GM19397 (cell line): ENCODE data around the gene P2RX2.

Experiments
- ATAC-seq: cut with Tn5 transposase; IDR thresholded peaks from one replicate; pipeline ENCODE4 v1.9.1; 2021; ENCODE audit warnings: mild to moderate bottlenecking, moderate library complexity; ENCODE audit not compliant: unreplicated experiment

P2RX2 gene

DNA sequence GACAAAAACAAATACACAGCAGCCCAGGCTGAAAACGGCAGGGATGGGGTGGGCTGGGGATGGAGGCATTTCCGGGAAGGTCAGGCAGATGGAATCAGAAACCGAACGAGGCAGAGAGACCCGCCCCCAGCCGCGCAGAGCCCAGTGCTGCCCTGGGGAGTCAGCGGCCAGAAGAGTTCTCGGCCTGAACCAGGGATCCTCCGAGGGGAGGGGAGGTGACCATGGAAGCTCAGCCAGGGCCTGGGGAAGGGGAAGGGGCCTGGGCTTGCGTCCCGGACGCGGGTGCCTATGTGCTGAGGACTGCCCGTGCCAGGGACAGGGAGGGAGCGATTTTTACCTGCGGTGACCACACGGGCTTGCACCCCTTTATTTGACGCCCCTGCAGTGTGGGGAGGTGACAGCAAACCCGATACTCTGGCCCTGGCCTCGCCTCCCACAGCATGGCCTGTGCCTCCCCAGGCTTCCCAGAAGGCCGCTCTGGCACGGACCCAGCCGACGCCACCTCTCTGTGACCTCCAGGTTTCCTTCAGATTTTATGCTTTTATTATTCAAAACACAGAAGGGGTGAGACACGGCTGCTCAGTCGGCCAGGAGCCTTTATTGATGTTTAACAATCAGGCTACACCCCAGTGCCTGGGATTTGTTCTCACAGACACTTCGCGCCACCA, 15.9 kb upstream of the P2RX2 start:
- no peak for ATAC-seq

DNA sequence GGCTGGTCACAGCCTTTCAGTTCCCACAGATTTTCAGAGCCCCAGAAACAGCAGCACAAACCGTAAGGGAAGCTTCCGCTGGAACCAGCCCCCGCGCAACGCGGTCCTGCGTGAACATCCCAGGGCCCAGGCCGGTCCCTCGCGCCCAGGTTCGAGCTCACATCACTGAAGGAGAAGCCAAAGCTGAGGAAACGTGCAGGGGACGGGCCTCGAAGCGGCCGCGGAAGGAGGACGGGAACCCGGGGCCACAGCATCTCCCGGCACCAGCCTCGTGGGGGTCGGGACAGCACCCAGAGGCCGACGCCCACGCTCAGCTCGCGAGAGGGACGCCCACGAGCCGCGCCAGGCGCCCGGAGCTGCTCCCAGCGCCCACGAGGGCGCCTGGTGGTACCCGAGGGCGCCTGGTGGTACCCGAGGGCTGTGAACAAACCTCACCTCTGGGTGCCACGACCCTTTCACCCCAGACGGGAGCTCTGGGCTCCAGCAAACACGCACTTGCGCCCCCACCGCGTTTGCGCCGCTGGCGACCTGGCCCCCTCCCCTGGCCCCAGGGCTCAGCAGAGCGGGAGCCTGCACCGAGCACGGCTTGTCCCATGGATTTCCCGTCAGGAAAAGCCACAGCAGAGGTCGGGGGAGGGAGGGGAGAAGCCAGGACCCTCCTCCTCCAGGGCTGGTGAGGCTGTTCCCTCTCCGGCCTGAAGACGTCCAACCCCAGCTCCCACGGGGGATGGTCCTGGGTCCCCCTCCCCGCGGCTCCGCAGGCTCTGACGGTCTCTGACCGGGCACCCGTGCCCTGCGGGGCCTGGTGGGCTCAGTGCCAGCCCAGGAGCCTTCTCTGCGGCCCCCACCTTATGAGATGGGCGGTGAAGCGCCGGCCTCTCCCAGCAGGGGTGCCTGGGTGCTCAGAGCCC, 15.1 kb upstream of the P2RX2 start:
- ATAC-seq = no peak

DNA sequence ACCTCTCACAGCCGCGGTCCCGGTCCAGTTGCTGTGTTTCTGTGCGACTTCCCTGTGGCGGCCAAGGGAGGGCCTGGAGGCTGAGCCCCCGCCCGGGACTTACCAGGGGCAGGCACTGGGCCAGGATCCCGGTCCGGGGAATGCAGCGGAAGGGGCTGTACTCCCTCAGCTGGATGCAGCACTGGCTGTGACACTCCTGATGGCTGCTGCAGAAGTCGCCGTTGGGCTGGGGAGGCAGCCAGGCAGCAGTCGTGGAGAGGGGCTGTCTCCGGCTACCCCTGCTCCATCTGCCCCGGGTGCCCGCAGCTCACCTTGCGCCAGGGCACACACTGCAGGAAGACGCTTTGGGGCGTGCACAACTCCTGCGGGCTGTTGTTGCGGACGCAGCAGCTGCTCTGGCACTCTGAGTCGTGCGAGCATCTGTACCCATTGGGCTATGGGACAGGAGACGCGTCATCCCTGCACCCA, 14.4 kb upstream of the P2RX2 start:
- ATAC-seq = no peak

DNA sequence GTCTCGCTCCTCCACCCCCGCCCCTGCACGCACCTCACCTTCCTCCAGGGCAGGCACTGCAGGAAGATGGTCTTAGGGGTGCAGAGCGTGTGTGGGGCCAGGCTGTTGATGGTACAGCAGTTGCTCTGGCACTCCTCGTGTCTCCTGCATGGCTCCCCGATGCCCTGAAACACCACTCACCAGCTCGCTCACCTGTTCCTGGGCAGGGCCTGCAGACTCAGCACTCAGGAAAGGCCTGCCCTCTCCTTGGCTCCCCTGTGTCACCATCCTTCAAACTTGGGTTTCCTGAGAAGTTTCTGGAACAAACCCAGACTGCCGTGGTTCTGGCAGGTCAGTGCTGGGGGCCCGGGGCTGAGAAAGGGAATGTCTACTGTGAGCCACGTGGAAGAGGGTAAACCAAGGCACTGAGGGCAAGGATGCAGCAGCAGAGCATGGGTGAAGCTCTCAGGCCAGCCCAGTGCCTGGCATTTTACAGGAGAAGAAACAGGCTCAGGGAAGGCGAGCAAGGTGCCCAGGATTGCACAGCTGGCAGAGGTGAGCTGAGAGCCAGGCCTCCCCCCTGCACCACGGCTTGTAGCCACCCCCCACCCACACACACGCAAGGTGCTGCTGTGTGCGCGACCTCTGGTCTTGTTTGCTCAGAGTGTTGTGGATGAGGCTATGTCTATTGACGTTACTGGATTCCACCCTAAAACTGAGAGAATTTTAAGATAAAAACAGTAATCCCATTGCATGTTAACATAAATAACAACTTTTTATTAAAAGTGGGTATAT, 13.7 kb upstream of the P2RX2 start:
- no peak for ATAC-seq

DNA sequence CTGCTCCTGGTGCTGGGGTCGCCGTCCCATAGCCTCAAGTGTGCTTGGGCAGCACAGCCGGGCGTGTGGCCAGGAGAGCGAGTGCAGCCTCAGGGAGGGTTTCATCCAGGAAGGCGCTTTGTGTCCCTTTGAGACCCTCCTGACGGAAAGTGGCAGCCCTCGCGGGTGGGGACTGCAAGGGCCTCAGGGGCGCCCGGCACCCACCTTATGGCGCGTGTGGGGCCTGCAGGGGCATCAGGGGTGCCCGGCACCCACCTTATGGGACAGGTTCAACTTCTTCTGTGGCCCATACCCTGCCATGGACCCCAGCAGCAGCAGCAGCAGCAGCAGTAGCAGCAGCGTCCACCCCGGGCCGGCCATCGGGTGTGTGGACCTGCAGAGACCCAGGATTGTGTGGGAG, 12.7 kb upstream of the P2RX2 start:
- no peak for ATAC-seq

DNA sequence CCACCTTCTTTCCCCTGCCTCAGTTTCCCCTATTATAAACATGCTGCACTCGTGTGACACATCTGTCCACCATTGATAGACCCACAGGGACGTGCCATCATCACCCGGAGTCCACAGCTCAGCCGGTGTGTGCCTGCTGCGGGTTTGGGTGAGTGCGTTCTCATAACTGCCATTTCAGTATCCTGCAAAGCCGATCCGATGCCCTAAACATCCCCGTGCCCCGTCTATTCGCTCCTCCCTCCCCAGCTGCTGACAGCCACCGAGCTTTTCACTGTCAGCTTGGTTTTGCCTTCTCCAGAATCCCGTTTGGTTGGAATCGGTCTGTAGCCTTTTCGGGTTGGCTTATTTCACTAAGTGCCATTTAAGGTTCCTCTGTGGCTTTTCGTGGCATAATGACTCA, 12.1 kb upstream of the P2RX2 start:
- no peak for ATAC-seq

DNA sequence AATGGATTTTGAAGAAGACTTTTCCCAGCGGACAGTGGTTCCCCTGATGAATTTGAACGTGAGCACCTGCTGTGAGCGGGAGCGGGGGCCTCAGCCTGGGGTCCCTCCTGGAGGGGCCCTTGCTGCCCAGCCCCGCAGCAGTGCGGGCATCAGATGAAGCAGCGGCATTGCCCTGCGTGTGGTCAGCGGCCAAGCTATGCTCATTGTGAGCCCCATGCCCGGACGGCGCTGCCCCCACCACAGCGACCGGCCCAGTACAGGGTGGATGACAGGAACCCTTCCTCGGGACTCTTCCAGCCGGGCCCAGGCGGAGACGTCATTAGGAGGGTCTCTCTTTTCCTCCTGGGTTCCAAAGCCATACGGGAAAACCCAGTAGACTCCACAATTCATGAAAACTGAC, 11.6 kb upstream of the P2RX2 start:
- no peak for ATAC-seq

DNA sequence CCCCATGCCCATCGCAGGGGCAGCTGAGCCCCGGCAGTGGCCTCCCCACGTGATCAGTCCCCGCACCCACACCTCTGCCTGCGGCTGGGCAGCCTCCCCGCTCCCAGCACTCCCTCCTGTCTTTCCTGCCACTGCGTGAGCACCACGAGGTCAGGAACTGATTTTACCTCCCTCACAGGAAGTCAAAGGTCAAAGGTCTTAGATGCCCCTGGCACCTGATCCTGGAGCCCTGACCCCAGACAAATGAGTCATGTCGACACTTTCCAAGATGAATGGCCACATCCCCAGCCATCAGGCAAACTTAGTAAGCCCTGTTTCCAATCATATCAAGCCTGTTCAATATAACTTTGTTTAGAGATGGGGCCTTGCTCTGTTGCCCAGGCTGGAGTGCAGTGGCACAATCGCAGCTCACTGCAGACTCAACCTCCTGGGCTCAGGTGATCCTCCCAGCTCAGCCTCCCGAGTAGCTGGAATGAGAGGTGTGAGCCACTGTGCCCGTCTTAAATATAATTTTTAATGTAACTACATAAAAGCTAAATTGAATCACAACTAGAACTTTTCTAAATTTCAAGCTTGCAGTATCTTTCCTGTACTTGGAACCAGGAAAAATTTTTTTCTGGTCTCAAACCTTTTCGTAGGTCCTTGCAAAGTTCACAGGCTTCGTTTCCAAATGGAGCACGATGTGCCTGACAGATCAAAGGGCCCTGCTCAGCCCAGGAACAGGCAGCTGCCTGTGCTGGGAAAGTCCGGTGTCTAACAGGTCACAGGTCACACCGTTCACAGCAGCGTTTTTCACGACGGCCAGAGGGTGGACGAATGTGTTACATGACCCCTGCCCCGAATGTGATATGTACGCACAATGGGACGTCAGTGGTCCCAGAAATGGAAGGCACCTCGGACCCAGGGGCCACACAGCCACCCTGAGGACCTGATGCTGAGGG, 10.1 kb upstream of the P2RX2 start:
- no peak for ATAC-seq

DNA sequence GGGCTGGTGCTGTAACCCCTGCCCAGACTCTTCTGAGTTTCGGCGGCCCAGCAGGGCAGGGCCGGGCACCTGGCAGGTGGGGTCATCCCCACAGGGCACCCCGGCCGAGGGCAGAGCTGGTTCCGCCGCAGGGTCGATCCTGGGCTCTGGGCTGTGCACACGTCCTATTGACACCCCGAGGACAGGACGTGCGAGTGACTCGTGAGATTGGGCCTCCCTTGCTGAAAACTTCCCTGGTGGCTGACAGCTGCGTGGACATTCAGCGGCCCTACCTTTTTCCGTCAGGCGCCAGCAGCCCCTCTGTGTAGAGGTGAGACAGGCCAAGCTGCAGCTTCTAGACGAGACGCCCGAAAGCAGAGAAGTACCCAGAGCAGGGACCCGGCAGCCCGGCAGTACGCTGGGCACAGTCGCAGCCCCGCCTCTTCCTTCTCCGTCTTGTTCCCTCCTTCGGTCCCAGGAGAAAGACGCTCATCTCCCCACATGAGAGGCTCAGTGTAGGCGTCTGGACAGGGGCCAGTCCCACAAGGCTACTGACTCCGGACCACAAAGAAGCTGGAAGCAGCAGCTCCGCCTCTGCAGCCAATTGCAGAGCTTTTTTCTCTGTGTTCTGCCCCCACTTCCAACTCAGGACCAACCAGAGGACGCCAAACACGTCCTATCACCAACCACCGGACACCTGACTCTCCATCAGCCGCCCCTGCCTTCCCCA, 8.4 kb upstream of the P2RX2 start, which contains the start of gene LRCOL1:
TSS of gene LRCOL1 (minus strand) at position 532 of the 709 bp plus-strand sequence. CDS start 4,331 bp downstream, outside the sequence.
- no peak for ATAC-seq

DNA sequence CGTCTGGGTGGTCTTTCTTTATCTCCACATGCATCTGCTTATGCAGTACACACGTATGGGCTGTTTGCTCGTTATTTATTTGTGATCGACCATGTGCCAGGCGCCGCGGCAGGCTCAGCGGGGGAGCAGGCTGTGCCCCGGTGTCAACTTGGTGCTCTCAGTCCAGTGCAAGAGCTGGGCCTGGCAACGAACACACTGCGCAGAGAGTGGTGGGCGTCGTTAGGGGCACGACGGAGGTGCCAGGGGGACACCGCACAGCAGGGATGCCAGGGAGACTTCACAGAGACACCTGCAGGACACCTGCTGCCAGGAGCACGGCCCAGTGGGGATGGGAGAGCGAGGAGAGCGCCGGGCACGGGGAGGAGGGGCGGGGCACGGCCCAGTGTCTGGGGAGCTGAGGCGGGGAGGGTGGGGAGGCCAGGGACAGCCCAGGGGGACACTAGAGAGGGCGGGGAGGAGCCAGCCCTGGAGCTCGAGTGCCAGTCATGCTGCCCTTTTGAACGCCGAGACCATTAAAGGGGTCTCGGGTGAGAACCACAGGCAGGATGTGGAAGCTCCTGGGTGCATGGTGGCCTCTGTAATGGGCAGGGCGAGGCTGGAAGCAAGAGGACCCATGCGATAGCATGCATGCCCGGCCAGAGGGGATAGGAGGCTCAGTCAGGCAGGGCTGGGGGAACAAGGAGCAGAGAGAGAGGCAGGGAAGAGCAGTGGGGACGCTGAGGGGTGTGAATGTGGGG, 7.5 kb upstream of the P2RX2 start:
- ATAC-seq = no peak

DNA sequence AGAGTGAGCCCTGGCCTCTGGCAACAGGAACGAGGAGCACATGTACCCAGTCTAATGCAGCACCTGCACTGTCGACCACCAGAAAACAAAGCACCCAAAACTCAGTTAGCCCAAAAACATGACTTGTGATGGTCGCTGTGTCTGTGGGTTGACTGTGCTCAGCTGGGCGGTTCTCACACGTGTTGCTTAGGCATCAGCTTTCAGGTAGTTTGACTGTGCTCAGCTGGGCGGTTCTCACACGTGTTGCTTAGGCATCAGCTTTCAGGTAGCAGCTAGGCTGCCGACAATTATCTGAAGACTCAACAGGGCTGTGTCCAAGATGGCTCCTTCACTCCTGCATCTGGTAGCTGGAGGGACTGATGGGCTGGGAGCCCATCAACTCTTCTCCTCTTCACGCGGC, 7.0 kb upstream of the P2RX2 start:
- no peak for ATAC-seq

DNA sequence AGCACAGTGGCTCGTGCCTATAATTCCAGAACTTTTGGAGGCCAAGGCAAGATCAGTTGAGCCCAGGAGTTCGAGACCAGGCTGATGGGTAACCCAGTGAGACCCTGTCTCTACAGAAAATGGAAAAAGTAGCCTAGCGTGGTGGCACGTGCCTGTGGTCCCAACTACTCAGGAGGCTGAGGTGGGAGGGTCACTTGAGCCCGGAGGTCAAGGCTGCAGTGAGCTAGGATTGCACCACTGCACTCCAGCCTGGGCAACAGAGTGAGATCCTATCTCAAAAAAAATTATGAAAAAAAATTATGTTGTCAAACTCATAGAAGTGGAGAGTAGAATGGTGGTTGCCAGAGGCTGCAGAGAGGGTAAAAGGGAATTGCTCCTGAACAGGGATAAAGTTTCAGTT, 4.5 kb upstream of the P2RX2 start:
- ATAC-seq = no peak

DNA sequence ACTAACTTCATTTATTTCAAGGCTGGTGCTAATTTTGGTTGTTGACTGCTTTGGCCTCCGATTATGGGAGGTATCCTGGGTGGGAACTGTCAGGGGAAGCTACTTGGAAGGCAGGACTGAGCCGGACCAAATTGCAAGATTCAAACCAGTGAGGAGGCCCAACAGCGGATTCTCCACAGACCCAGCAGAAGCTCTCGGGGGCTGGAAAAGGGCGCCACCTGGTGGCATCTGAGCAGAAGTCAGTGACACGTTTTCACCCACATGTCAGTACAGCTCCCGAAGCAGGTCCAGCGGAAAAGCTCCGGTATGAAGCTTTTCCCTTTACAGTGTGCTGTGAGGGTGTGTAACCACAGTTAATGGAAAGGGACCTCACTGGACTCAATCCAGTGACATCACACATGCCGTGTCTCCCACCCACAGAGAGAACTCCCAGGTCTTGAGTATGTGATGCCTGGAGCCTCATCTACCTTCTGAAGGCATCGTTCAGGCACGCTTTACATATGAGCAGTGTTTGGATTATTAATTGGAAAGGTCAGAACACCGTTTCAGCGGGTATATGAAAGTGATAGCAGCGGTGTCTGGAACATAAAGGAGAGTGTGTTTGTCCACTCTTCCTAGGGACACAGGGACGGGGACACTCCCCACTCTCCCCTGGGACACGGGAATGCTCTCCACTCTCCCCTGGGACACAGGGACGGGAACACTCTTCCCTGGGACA, 3.6 kb upstream of the P2RX2 start:
- no peak for ATAC-seq

DNA sequence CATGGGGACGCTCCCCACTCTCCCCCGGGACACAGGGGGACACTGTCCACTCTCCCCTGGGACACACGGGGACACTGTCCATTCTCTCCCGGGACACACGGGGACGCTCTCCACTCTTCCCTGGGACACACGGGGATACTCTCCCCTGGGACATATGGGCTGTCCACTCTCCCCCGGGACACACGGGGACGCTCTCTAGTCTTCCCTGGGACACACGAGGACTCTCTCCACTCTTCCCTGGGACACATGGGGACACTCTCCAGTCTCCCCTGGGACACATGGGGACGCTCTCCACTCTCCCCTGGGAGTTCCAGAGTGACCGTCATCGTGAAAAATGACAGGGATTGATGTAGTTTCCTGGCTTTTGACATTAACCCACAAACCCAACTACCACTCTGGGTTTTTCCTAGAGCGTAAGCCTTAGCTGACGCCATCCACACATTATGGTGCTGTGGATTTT, 3.0 kb upstream of the P2RX2 start:
- no peak for ATAC-seq

DNA sequence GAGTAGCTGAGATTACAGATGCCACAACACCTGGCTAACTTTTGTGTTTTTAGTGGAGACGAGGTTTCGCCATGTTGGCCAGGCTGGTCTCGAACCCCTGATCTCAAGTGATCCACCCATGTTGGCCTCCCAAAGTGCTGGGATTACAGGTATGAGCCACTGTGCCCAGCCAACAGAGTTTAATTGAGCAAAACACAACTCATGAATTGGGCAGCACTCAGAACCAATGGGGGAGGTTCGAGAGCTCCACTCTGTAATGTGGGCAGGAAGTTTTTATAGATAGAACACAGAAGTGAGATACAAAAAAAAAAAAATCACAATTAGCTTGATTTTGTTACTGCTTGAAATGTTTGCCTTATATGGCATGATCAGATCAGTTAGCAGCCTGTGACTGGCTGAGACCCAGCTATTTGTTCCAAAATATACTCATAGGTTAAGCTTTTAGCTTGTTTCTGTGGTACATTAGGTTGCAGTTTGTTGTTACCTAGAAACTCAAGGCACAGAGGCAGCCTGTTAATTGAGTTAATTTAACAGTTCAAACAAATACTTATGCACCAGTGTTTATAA, 1.4 kb upstream of the P2RX2 start:
- no peak for ATAC-seq

DNA sequence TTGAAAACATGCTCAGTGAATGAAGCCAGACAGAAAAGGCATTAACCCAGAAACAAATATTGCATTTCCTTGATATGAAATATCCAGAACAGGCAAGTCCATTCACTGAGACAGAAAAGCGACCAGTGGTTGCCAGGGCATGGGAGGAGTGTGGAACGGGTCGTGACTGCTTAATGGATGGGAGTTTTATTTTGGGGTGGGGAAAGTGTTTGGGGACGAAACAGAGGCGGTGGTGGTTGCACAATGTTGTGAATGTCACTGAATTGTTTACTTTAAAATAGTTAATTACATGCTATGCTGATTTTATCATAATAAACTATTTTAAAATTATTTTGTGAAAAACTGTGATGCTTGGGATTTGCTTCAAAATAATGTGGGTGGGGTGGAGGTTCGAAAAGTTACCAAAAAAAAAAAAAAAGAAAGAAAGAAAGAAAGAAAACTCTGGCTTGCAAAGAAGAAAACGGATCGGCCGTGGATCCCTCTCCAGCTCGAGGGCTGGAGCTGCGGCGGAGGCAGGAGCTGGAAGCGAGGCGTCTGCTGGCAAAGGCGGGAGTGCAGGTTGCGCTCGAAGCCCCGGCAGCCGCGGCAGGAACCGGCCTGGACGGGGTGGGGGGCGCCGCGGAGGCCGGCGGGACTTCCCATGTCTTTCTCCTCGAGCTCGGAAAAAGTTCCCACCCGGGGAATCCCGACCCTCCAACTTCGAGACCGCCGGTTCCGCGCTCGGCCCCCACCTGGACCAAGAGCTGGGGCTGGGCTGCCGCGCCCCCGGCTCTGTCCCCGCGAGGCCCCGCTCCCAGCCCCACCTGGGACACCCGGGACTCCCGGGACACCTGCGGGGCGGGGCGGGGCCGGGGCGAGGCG, 524 bp upstream of the P2RX2 start:
- ATAC-seq = no peak

DNA sequence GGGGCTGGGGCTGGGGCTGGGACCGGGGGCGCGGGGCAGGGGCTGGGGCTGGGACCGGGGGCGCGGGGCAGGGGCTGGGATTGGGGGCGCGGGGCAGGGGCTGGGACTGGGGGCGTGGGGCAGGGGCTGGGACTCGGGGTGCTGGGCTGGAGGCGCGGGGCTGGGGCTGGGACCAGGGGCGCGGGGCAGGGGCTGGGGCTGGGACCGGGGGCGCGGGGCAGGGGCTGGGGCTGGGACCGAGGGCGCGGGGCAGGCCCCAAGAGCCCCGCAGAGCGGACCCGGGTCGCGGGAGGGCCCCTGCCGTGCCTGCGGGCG, 452 bp downstream of the P2RX2 start:
- no peak for ATAC-seq
